Naive thymus-derived CD8-positive, alpha-beta T cell (primary cell): ENCODE results near the gene ADK. TPM values are rescaled to one million over a fixed set of nuclear protein-coding genes. Genes with fewer than 3 reads are reported as not detected.
"Not testable (repeated sequence)": the region's sequence is repeated elsewhere in the genome, so short reads cannot be mapped to it uniquely, and the experiment has no call there.

ENCODE experiments used
- ATAC-seq, 2 donors: fragments of 150-1000 bp; cut with Tn5 transposase in 1 of 2; sonication (Bioruptor Pico), chemical (Tn5 transposase) in 1 of 2; 1 replicate in 1 of 2; 2 replicates in 1 of 2; pipeline ENCODE4 v1.10.0; 2021; ENCODE audit warnings: mild to moderate bottlenecking in 2 of 2, moderate library complexity in 2 of 2
- POLR2A ChIA-PET: fragments of 350-600 bp; sonication (Branson Sonifier 250); formaldehyde crosslinking; loops from one replicate; lab custom pipeline; 2021; ENCODE audit warnings: antibody characterized with exemption; lab: Charles Lee
- DNase-seq, 10 donors: peaks; one replicate each; pipeline versions ENCODE4 v3.0.0 to v3.0.0-alpha.2; 2020 to 2022
- H3K27ac Mint-ChIP-seq, 10 donors: one replicate each; pipeline ENCODE4 v1.8.0; 2020 to 2022; ENCODE audit warnings: mild to moderate bottlenecking in 10 of 10, mixed read lengths in 10 of 10, moderate library complexity in 4 of 10, inconsistent platforms in 1 of 10
- H3K27me3 Mint-ChIP-seq, 5 donors: one replicate each; pipeline ENCODE4 v1.8.0; 2021 to 2022; ENCODE audit warnings: mixed read lengths in 5 of 5
- H3K36me3 Mint-ChIP-seq, 3 donors: one replicate each; pipeline ENCODE4 v1.8.0; 2020 to 2022; ENCODE audit warnings: mixed read lengths in 3 of 3, mild to moderate bottlenecking in 2 of 3, inconsistent platforms in 1 of 3
- H3K4me1 Mint-ChIP-seq, 4 donors: one replicate each; pipeline ENCODE4 v1.8.0; 2021 to 2022; ENCODE audit warnings: mixed read lengths in 4 of 4
- H3K4me3 Mint-ChIP-seq, 10 donors: one replicate each; pipeline ENCODE4 v1.8.0; 2020 to 2022; ENCODE audit warnings: mild to moderate bottlenecking in 10 of 10, mixed read lengths in 10 of 10, moderate library complexity in 6 of 10, inconsistent platforms in 1 of 10
- H3K9me3 Mint-ChIP-seq, 9 donors: one replicate each; pipeline ENCODE4 v1.8.0; 2020 to 2022; ENCODE audit warnings: mixed read lengths in 9 of 9, mild to moderate bottlenecking in 3 of 9, inconsistent platforms in 1 of 9, moderate library complexity in 1 of 9
- polyA plus RNA-seq, 3 donors: library from polyadenylated mRNA; unstranded; fragments of 300-500 nt; fragmentation: Illumina TruSeq; gene quantifications; one replicate each; pipeline ENCODE4 v1.2.3, GENCODE V29; 2021
- total RNA-seq, 8 experiments: library from RNA in 2 of 8; stranded (reverse) in 2 of 8; gene quantifications; one replicate each; pipeline ENCODE4 v1.2.3 and lab custom pipeline; 2021 to 2026

ADK gene
- total and polyA plus RNA-seq, 5 experiments from 2014 or later, result 29.6 to 52.4 (median 48.7) TPM

DNA sequence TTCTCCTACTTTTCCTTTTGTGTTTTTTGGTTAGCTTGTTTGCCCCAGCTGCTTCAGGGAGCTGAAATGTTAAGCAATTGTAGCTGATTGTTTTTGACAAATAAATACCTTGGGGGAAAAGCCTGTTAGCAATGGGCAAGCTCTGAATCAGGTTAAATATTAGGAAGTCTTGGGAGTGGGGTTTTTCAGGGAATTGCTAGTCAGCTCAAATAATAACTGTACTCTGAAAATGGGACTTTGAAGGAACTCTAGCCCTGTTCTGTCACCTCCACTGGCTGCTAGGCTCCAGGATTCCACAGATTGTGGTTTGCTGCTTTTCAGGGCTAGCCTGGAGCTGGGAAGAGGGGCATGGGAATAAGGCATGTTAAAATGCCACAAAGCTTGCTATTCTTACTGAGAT is 39.5 kb downstream of the ADK start:
- POLR2A ChIA-PET, result interaction anchor here (0.7 to 3.7 kb wide), 7 partner anchors 11 to 40 kb away, joined by 3 to 31 read pairs (median 5); partner anchors contain the start of genes ADK and AP3M1

DNA sequence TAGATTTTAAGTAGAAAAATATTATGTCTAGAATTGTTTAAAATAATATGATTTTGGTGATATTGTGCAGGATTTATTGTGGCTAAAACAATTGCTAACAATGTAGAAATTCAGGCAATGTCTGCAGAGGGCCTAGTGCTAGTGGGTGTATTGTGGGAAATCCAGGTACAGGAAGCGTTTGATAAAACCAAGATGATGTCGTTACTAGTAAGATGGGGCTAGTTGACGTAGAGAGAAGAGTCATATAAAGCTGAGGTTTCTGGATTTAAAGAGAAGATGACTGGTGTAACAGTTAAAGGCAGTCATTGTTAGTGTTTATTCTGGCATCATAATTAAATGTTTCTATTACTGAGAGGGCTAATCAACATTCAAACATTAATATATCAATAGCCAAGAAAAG is 43.5 kb downstream of the ADK start:
- ATAC-seq (peak; percentile 78 to 98), DNase-seq (peak in 4 of 10 donors; percentile 49 to 76 (median 62))
- POLR2A ChIA-PET, result interaction anchor here (0.5 to 1.7 kb wide), 2 partner anchors 19 to 36 kb away, joined by 3 to 4 read pairs; no protein-coding TSS in a partner anchor
- Mint-ChIP-seq H3K27me3 (no peaks in the 10 kb centered on the region), H3K4me1 (peaks cover 23 to 67% (median 47%) of the 10 kb centered on the region in 4 donors), H3K36me3 (no peaks in the 10 kb centered on the region), H3K27ac (peak overlapping the region; percentile 5 to 92 (median 69)), H3K4me3 (peak overlapping the region in 9 of 10 donors; percentile 14 to 69 (median 48)), H3K9me3 (no peaks in the 10 kb centered on the region)

More for the DNA sequence above, 39.5 kb downstream of the ADK start:
- Mint-ChIP-seq H3K4me3 (peak overlapping the region; percentile 26 to 81 (median 72)), H3K27me3 (no peaks in the 10 kb centered on the region), H3K4me1 (peaks cover 25 to 78% (median 64%) of the 10 kb centered on the region in 4 donors), H3K9me3 (no peaks in the 10 kb centered on the region), H3K36me3 (no peaks in the 10 kb centered on the region), H3K27ac (peak overlapping the region; percentile 87 to 99 (median 92))
- ATAC-seq (no peak), DNase-seq (no peak)

DNA sequence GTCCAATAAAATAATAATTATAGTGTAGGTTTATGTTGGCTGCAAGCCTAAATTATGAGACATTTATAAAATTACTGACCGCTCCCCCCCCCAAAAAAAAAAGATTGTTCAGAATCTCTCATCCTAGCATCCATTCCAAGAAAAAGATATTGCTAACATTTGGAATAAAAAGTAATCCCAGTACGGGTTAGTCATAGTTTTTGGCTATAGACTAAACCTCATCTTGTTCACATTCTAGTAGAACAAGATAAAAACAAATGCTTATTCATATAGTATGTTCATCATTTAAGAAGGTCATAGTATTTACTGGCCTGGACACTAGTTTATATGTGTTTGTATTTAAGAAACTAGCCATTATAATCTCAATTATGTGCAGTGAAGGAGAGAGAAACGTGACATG is 44.0 kb downstream of the ADK start:
- H3K36me3 Mint-ChIP-seq, result no peaks in the 10 kb centered on the region
- POLR2A ChIA-PET, result interaction anchor here (1.7 kb wide), 1 partner anchor 20 kb away, joined by 4 read pairs; no protein-coding TSS in a partner anchor

DNA sequence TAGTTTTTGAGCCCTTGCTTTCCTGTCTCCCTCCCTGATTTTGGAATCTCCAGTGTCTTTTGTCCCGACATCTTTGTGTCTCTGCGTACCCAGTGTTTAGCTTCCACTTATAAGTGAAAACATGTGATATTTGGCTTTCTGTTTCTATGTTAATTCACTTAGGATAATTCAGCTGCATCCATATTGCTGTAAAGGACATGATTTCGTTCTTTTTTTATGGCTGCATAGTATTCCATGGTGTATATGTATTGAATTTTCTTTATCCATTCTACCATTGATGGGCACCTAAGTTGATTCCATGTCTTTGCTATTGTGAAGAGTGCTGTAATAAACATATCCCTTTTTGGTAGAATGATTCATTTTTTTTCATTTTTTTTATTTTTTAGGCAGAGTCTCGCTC is 48.3 kb downstream of the ADK start:
- no peak overlapping the region for H3K27ac Mint-ChIP-seq

More for the DNA sequence above, 44.0 kb downstream of the ADK start:
- H3K27me3 Mint-ChIP-seq, result no peaks in the 10 kb centered on the region
- H3K9me3 Mint-ChIP-seq, result no peaks in the 10 kb centered on the region
- H3K4me3 Mint-ChIP-seq, result peak overlapping the region in 7 of 10 donors; percentile 1 to 63 (median 52)
- H3K4me1 Mint-ChIP-seq, result peaks cover 21 to 62% (median 42%) of the 10 kb centered on the region in 4 donors
- H3K27ac Mint-ChIP-seq, result peak overlapping the region in 9 of 10 donors; percentile 5 to 92 (median 64)
- DNase-seq (no peak), ATAC-seq (no peak)

DNA sequence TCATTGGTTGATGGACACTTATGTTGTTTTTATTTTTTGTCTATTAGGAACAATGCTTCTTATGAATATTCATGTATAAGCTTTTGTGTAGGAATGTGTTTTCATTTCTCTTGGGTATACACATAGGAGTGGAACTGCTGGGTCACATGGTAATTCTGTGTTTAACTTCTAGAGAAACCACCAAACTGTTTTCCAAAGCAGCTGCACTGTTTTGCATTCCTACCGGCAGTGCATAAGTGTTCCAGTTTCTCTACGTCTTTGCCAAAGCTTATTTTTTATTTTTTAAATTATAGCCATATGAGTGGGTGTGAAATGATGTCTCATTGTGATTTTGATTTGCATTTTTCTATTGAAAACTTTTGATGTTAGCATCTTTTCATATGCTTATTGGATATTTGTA is 51.3 kb downstream of the ADK start:
- ATAC-seq (no peak), DNase-seq (no peak)
- Mint-ChIP-seq H3K27me3 (no peaks in the 10 kb centered on the region), H3K4me1 (peaks cover 0 to 12% (median 4%) of the 10 kb centered on the region in 4 donors), H3K36me3 (peaks cover 0 to 27% (median 17%) of the 10 kb centered on the region in 3 donors), H3K4me3 (no peak overlapping the region), H3K9me3 (no peaks in the 10 kb centered on the region), H3K27ac (no peak overlapping the region)
- POLR2A ChIA-PET, result no interaction called here

More for the DNA sequence above, 48.3 kb downstream of the ADK start:
- Mint-ChIP-seq H3K4me1 (peaks cover 7 to 23% (median 12%) of the 10 kb centered on the region in 4 donors), H3K4me3 (no peak overlapping the region), H3K9me3 (no peaks in the 10 kb centered on the region), H3K27me3 (no peaks in the 10 kb centered on the region), H3K36me3 (peaks cover 0 to 20% (median 15%) of the 10 kb centered on the region in 3 donors)
- ATAC-seq, result no peak
- no peak for DNase-seq
- POLR2A ChIA-PET, result no interaction called here

DNA sequence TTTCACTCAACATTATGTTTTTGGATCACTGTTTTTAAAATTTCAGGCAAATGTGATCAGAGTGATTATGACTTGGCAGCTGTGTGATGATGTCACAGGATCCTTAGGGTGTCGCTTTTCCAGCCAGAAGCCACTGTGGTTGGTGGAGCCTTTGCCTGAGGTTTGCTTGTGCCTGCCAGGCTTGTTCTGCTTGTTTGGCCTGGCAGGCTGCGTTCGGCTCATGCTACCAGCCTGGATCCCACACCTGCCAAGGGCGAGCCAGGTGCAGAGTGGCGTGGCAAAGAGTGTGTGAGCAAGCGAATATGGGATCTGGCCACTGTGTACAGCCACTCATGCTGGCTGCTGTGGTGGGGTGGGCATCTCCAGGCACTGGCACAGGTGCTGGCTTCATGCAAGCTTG is 55.7 kb downstream of the ADK start:
- Mint-ChIP-seq H3K4me1 (peaks cover 0 to 8% (median 4%) of the 10 kb centered on the region in 4 donors), H3K27me3 (no peaks in the 10 kb centered on the region), H3K36me3 (peaks cover 0 to 27% (median 12%) of the 10 kb centered on the region in 3 donors), H3K27ac (peak overlapping the region in 1 of 10 donors; percentile 3), H3K4me3 (no peak overlapping the region), H3K9me3 (no peaks in the 10 kb centered on the region)
- POLR2A ChIA-PET, result interaction anchor here (0.6 kb wide), 1 partner anchor 40 kb away, joined by 6 read pairs; no protein-coding TSS in a partner anchor
- DNase-seq (no peak), ATAC-seq (no peak)

DNA sequence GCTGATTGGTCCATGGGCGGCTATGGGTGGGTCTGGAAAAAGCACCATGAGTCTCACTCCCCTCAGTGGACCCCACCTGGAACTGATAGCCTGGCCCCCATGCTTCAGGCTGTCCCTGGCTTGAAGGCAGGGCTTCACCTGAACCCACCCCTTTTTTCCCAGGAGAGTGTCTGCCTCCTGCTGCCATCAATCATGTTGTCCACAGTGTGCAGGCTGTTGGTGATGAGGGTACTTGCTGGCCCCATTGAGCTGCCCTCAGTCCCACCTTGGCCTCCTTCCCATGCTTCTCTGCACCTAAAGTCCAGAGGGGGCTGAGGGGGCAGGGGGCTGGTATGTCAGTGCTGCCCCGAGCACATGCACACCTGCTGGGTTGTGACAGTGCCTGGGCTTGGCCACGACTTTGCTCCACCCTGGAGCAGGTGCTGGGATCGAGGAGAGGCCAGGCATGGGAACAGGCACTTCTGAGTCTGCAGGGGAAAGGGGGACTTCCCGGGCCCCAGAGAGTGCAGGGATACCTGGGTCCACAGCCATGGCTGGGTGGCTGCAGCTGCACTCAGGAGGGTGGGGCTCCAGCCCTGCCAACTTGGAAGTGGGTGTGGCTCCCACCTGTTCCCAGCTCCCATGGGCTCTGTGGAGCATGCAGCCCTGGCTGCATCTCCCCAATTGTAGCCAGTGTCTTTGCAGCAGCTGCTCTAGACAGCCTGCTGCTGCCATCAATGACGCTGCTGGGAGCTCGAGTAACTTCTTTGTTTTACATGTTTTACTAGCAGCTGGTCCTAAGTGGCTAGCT is 56.9 kb downstream of the ADK start:
- Mint-ChIP-seq H3K4me1 (peaks cover 11 to 19% (median 13%) of the 10 kb centered on the region in 4 donors), H3K27ac (peak overlapping the region in 1 of 10 donors; percentile 27), H3K9me3 (no peaks in the 10 kb centered on the region), H3K36me3 (peaks cover 0 to 23% (median 6%) of the 10 kb centered on the region in 3 donors), H3K27me3 (no peaks in the 10 kb centered on the region), H3K4me3 (no peak overlapping the region)
- no peak for DNase-seq
- no peak for ATAC-seq
- POLR2A ChIA-PET, result no interaction called here

DNA sequence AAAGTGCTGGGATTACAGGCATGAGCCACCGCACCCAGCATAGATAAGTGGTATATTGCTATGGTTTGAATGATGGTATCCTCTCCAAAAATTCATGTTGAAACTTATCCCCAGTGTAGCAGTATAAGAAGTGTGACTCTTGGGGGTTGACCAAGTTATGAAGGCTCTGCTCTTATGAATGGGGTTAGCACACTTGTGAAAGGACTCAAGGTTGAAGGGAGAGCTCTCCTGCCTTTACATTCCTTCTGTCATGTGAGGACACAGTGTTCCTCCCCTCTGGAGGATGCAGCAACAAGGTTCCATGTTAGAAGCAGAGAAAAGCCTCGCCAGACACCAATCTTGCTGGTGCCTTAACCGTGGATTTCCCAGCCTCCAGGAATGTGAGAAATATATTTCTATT is 58.0 kb downstream of the ADK start:
- POLR2A ChIA-PET, result no interaction called here
- DNase-seq (no peak), ATAC-seq (no peak)
- peak overlapping the region in 2 of 10 donors; percentile 13 to 70 for H3K27ac Mint-ChIP-seq
- no peaks in the 10 kb centered on the region for H3K9me3 Mint-ChIP-seq
- peaks cover 0 to 19% (median 4%) of the 10 kb centered on the region in 3 donors for H3K36me3 Mint-ChIP-seq
- no peaks in the 10 kb centered on the region for H3K27me3 Mint-ChIP-seq
- H3K4me1 Mint-ChIP-seq, result peaks cover 11 to 23% (median 15%) of the 10 kb centered on the region in 4 donors
- no peak overlapping the region for H3K4me3 Mint-ChIP-seq

DNA sequence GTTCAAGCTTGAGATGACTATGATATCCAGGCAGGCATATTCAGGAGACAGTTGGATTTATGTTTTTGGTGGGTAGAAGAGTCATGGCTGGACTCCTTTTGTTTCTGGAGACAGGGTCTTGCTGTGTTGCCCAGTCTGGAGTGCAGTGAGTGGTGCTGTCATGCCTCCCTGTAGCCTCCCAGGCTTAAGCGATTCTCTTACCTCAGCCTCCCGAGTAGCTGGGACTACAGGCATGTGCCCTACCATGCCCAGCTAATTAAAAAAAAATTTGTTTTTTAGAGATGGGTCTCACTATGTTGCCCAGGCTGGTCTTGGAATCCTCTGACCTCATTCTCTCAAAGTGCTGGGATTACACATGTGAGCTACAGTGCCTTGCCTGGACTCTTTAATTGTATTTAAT is 62.0 kb downstream of the ADK start:
- Mint-ChIP-seq H3K36me3 (peaks cover 0 to 3% (median 0%) of the 10 kb centered on the region in 3 donors), H3K4me1 (peaks cover 10 to 23% (median 15%) of the 10 kb centered on the region in 4 donors), H3K27me3 (no peaks in the 10 kb centered on the region), H3K9me3 (no peaks in the 10 kb centered on the region), H3K27ac (peak overlapping the region in 4 of 10 donors; percentile 12 to 64 (median 56)), H3K4me3 (no peak overlapping the region)
- POLR2A ChIA-PET, result interaction anchor here (0.5 to 1.6 kb wide), 5 partner anchors 15 to 62 kb away, joined by 3 to 5 read pairs (median 3); partner anchors contain the start of genes ADK and AP3M1
- ATAC-seq (no peak), DNase-seq (no peak)

DNA sequence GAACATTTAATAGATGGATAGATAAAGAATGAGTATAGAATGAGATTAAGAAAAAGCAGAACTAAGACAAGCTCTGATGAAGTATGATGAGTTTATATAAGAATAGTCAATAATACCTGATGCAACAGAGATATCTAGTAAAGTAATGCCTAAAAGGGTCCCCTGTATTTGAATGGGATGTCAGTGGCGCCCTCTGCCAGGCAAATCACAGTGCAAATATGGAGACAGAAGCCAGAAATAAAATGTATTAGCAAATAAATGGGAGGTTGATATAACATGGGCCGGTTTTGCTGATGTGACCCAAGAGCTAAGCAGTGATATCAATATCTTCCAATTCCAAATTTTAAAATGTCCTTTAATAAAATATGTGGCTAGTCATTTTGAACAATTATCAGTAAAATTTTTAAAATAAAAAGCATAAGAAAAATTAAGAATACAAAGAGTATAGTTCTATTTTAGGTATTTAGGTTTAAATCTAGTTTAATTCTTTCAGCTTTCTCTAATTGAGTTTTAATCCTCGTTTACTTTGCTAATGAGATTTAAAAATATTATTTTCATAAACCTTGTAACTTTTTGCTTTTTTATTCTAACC is 62.6 kb downstream of the ADK start:
- Mint-ChIP-seq H3K9me3 (no peaks in the 10 kb centered on the region), H3K4me3 (no peak overlapping the region), H3K27me3 (no peaks in the 10 kb centered on the region), H3K4me1 (peaks cover 10 to 23% (median 15%) of the 10 kb centered on the region in 4 donors), H3K27ac (peak overlapping the region in 2 of 10 donors; percentile 64 to 77), H3K36me3 (peaks cover 0 to 3% (median 3%) of the 10 kb centered on the region in 3 donors)
- POLR2A ChIA-PET, result interaction anchor here (0.5 to 1.6 kb wide), 5 partner anchors 15 to 63 kb away, joined by 3 to 5 read pairs (median 3); partner anchors contain the start of genes ADK and AP3M1
- DNase-seq, result peak in 9 of 10 donors; percentile 30 to 72 (median 42)
- ATAC-seq, result peak; percentile 65 to 77

DNA sequence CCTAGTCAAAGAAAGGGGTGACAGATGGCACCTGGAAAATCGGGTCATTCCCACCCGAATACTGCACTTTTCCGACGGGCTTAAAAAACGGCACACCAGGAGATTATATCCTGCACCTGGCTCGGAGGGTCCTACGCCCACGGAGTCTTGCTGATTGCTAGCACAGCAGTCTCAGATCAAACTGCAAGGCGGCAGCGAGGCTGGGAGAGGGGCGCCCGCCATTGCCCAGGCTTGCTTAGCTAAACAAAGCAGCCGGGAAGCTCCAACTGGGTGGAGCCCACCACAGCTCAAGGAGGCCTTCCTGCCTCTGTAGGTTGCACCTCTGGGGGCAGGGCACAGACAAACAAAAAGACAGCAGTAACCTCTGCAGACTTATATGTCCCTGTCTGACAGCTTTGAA is 66.1 kb downstream of the ADK start:
- H3K36me3 Mint-ChIP-seq, H3K9me3 Mint-ChIP-seq, H3K27ac Mint-ChIP-seq, H3K27me3 Mint-ChIP-seq, ATAC-seq, H3K4me3 Mint-ChIP-seq: not testable (repeated sequence)
- POLR2A ChIA-PET, result interaction anchor here (0.7 to 2.3 kb wide), 2 partner anchors 10 to 77 kb away, joined by 3 to 6 read pairs; no protein-coding TSS in a partner anchor
- peaks cover 9 to 19% (median 11%) of the 10 kb centered on the region in 4 donors for H3K4me1 Mint-ChIP-seq
- DNase-seq, result peak in 1 of 10 donors; percentile 17

DNA sequence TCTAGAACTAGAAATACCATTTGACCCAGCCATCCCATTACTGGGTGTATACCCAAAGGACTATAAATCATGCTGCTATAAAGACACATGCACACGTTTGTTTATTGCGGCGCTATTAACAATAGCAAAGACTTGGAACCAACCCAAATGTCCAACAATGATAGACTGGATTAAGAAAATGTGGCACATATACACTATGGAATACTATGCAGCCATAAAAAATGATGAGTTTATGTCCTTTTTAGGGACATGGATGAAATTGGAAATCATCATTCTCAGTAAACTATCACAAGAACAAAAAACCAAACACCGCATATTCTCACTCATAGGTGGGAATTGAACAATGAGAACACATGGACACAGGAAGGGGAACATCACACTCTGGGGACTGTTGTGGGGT is 71.4 kb downstream of the ADK start:
- H3K4me3 Mint-ChIP-seq, POLR2A ChIA-PET, H3K27ac Mint-ChIP-seq, ATAC-seq, H3K36me3 Mint-ChIP-seq, H3K9me3 Mint-ChIP-seq, H3K27me3 Mint-ChIP-seq, DNase-seq: not testable (repeated sequence)
- peaks cover under 1 to 22% (median 5%) of the 10 kb centered on the region in 4 donors for H3K4me1 Mint-ChIP-seq
